Omental fat pad (tissue), 4 donors: ENCODE measurements around the gene FEV. TPM values are rescaled to one million over a fixed set of nuclear protein-coding genes. Genes with fewer than 3 reads are reported as not detected.

Experiments used
- ATAC-seq: fragments of 150-250 bp; one replicate; pipeline ENCODE4 v1.9.1; 2016; ENCODE audit warnings: mild to moderate bottlenecking, moderate library complexity; ENCODE audit not compliant: low FRiP score
- DNase-seq: peaks from one replicate; pipeline ENCODE4 v3.0.0-alpha.2; 2019; ENCODE audit warnings: low spot score
- total RNA-seq, 4 donors: library from RNA; depleted of rRNA; stranded (reverse); fragments of >200 nt; gene quantifications; one replicate each; pipeline ENCODE4 v1.1.0, GENCODE V29; 2016
- TF ChIP-seq, protein P1 (sequence below), 3 donors: fragments of 450-650 bp; IDR thresholded peaks; one replicate each; pipeline ENCODE4 v1.5.1; 2016 to 2017; ENCODE audit warnings: antibody characterized with exemption in 3 of 3, mild to moderate bottlenecking in 3 of 3, moderate library complexity in 2 of 3

FEV gene
- not detected for total RNA-seq

GRCh38 chr2:218985021-218985324 is at the start of gene FEV:
FEV (minus strand) TSS chr2:218985184; CDS start chr2:218985075, 109 bp downstream.
- DNase-seq: no peak
- TF ChIP-seq, protein P1, sequence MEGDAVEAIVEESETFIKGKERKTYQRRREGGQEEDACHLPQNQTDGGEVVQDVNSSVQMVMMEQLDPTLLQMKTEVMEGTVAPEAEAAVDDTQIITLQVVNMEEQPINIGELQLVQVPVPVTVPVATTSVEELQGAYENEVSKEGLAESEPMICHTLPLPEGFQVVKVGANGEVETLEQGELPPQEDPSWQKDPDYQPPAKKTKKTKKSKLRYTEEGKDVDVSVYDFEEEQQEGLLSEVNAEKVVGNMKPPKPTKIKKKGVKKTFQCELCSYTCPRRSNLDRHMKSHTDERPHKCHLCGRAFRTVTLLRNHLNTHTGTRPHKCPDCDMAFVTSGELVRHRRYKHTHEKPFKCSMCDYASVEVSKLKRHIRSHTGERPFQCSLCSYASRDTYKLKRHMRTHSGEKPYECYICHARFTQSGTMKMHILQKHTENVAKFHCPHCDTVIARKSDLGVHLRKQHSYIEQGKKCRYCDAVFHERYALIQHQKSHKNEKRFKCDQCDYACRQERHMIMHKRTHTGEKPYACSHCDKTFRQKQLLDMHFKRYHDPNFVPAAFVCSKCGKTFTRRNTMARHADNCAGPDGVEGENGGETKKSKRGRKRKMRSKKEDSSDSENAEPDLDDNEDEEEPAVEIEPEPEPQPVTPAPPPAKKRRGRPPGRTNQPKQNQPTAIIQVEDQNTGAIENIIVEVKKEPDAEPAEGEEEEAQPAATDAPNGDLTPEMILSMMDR (IDR thresholded peaks at IDR 0.05): no peak

GRCh38 chr2:219032051-219032745 is 47.2 kb upstream of the FEV start:
- TF ChIP-seq, protein P1 (IDR thresholded peaks at IDR 0.05): no peak
- ATAC-seq (no peak), DNase-seq (no peak)

More at GRCh38 chr2:218985021-218985324, at the start of gene FEV:
- no peak for ATAC-seq

GRCh38 chr2:219031005-219031738 is 46.2 kb upstream of the FEV start:
- ATAC-seq: no peak
- DNase-seq: no peak
- TF ChIP-seq, protein P1 (IDR thresholded peaks at IDR 0.05): no peak

DNA sequence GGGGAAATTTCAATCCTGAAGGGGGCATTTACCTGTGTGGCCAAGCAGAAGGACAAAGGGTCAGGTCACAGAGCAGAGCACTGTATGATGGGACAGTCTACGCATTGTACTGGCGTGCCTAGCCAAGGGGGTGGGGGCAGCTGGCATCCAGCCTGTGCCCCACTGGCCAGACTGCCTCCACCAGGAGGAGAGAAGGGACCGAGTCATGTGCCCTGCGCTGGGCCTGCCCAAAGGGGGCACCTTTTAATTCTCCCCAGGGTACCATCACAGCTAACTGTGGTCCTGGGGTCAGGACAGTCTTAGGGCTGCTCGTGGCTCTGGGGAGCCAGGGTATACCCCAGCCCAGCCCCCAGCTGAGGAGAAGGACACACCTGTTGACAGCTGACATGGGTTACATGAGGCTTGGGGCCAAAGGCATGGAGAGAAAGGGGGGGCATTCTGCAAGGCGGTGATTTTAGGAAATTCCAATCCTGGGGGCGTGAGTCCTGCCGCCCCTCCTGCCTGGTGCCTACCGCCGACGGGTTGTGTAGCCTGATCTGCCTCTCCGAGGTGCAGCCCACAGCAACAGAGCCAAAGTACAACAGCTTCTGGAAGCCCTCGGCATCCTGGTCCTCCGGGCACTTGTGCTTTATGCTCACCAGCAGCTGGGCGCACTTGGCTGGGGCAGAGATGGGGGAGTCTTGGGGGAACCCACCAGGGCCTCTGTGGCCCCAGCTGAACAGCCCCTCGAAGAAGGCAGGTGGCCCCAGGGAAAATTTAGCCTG is 45.4 kb upstream of the FEV start:
- ATAC-seq (no peak), DNase-seq (no peak)
- TF ChIP-seq, protein P1 (IDR thresholded peaks at IDR 0.05): no peak

DNA sequence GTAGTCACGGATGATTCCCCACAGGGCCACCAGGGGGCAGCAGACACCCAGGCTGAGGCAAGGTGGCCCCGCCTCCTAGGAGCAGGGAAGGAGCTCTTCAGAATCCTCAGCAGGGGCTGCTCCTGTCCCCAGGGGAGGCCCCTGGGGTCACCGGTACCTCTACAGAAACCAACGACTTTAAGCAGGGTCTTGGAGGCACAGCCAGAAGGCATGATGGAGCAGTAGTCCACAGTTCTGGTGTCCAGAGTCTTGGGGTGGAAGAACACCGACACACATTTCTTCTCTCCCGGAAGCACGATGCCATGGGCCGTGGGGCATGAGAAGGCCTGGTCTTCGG is 44.8 kb upstream of the FEV start:
- ATAC-seq: peak; percentile 72
- TF ChIP-seq, protein P1 (IDR thresholded peaks at IDR 0.05): peak in 1 of 3 donors; percentile 81
- DNase-seq: peak; percentile 67

- ATAC-seq (no peak), DNase-seq (no peak)
- TF ChIP-seq, protein P1 (IDR thresholded peaks at IDR 0.05): no peak
These were observed 44.2 kb upstream of the FEV start for GRCh38 chr2:219028996-219029828.
